ENCODE results near the gene AMZ2.

Gene AMZ2

GRCh38 chr17:68210570-68211315, 37.1 kb upstream of the AMZ2 start:
- TF ChIP-seq, protein P1, sequence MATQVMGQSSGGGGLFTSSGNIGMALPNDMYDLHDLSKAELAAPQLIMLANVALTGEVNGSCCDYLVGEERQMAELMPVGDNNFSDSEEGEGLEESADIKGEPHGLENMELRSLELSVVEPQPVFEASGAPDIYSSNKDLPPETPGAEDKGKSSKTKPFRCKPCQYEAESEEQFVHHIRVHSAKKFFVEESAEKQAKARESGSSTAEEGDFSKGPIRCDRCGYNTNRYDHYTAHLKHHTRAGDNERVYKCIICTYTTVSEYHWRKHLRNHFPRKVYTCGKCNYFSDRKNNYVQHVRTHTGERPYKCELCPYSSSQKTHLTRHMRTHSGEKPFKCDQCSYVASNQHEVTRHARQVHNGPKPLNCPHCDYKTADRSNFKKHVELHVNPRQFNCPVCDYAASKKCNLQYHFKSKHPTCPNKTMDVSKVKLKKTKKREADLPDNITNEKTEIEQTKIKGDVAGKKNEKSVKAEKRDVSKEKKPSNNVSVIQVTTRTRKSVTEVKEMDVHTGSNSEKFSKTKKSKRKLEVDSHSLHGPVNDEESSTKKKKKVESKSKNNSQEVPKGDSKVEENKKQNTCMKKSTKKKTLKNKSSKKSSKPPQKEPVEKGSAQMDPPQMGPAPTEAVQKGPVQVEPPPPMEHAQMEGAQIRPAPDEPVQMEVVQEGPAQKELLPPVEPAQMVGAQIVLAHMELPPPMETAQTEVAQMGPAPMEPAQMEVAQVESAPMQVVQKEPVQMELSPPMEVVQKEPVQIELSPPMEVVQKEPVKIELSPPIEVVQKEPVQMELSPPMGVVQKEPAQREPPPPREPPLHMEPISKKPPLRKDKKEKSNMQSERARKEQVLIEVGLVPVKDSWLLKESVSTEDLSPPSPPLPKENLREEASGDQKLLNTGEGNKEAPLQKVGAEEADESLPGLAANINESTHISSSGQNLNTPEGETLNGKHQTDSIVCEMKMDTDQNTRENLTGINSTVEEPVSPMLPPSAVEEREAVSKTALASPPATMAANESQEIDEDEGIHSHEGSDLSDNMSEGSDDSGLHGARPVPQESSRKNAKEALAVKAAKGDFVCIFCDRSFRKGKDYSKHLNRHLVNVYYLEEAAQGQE (IDR thresholded peaks at IDR 0.05; ENCODE audit: insufficient read depth in 1 of 2, low read depth in 2 of 2, low read length in 2 of 2) = no peak
- no peak for TF ChIP-seq FOXP2 (optimal IDR thresholded peaks at IDR 0.05; ENCODE audit: borderline replicate concordance, extremely low read depth, extremely low read length, insufficient read depth)
- TF ChIP-seq POLR2AphosphoS5 (IDR thresholded peaks at IDR 0.05; ENCODE audit: low read depth, low read length) = no peak

GRCh38 chr17:68221786-68222185, 26.1 kb upstream of the AMZ2 start:
- TF ChIP-seq, protein P1 (IDR thresholded peaks at IDR 0.05; ENCODE audit: insufficient read depth in 1 of 2, low read depth in 2 of 2, low read length in 2 of 2) = no peak
- TF ChIP-seq SIN3A (IDR thresholded peaks at IDR 0.05; ENCODE audit: borderline replicate concordance, insufficient read depth, low read length) = no peak
- TF ChIP-seq POLR2AphosphoS5 (IDR thresholded peaks at IDR 0.05; ENCODE audit: low read depth, low read length) = no peak
- no peak for TF ChIP-seq FOXP2 (optimal IDR thresholded peaks at IDR 0.05; ENCODE audit: borderline replicate concordance, extremely low read depth, extremely low read length, insufficient read depth)
- TF ChIP-seq TAF1 (IDR thresholded peaks at IDR 0.05; ENCODE audit: borderline replicate concordance, insufficient read depth, low read length) = no peak

DNA sequence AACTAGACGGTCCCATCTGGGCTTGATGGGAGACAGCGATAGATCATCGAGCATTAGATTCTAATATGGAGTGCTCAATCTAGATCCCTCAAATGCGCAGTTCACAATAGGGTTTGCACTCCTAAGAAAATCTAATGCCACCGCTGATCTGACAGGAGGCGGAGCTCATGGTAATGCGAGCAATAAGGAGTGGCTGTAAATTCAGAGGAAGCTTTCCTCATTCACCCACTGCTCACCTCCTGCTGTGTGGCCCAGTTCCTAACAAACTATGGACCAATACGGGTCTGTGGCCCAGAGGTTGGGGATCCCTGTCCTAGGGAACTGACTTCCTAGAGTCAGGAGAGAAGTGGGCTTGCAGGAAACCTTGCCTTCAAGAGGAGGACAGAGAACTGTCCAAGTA, 25.2 kb upstream of the AMZ2 start:
- TF ChIP-seq TAF1 (IDR thresholded peaks at IDR 0.05; ENCODE audit: borderline replicate concordance, insufficient read depth, low read length) (no peak), SIN3A (IDR thresholded peaks at IDR 0.05; ENCODE audit: borderline replicate concordance, insufficient read depth, low read length) (no peak), POLR2AphosphoS5 (IDR thresholded peaks at IDR 0.05; ENCODE audit: low read depth, low read length) (no peak), FOXP2 (optimal IDR thresholded peaks at IDR 0.05; ENCODE audit: borderline replicate concordance, extremely low read depth, extremely low read length, insufficient read depth) (no peak)
- TF ChIP-seq, protein P1 (IDR thresholded peaks at IDR 0.05; ENCODE audit: insufficient read depth in 1 of 2, low read depth in 2 of 2, low read length in 2 of 2) = no peak

- no peak for TF ChIP-seq SIN3A (IDR thresholded peaks at IDR 0.05; ENCODE audit: borderline replicate concordance, insufficient read depth, low read length)
Observed at GRCh38 chr17:68228817-68229570, 18.8 kb upstream of the AMZ2 start.

DNA sequence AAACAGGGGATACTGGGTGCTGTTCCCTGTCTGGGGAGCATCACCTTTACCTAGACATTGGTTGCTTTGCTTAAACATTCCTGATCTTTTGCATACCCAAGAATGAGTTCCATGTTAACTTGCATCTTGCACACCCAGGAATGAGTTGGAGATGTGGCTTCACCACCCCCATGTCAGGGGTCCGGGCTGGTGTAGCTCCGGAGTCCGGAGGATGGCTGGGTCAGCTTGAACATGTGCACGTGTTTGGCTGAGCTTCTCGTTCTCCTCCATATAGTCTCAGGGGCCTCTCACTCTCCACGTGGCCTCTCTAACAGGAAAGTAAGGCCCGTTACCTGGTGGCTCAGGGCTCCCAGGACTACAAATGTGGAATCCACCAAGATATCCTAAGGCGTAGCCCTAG, 18.2 kb upstream of the AMZ2 start:
- TF ChIP-seq POLR2AphosphoS5 (IDR thresholded peaks at IDR 0.05; ENCODE audit: low read depth, low read length) (no peak), FOXP2 (optimal IDR thresholded peaks at IDR 0.05; ENCODE audit: borderline replicate concordance, extremely low read depth, extremely low read length, insufficient read depth) (no peak), TAF1 (IDR thresholded peaks at IDR 0.05; ENCODE audit: borderline replicate concordance, insufficient read depth, low read length) (no peak), SIN3A (IDR thresholded peaks at IDR 0.05; ENCODE audit: borderline replicate concordance, insufficient read depth, low read length) (no peak)
- TF ChIP-seq, protein P1 (IDR thresholded peaks at IDR 0.05; ENCODE audit: insufficient read depth in 1 of 2, low read depth in 2 of 2, low read length in 2 of 2) = no peak
